ENCODE results near the gene S100A12. TPM values are rescaled to one million over a fixed set of nuclear protein-coding genes. Genes with fewer than 3 reads are reported as not detected.
A peak's percentile ranks its signal among the peaks of the same experiment; 100 is the strongest.

S100A12 gene
- total and polyA plus RNA-seq, 7 donors, result 0.40 to 3.5 (median 1.7) TPM

GRCh38 chr1:153386500-153386901 lies 11.1 kb upstream of the S100A12 start:
- ATAC-seq (peak in 3 of 4 donors; percentile 31 to 46 (median 36)), DNase-seq (peak; percentile 39 to 61)
- H3K9me3 ChIP-seq, result no peaks in the 10 kb centered on the region
- 38 to 51% (median 44%) methylated on average over 5 of the region's 5 CpGs for WGBS, 3 donors
- no peak overlapping the region for H3K4me3 ChIP-seq
- H3K27ac ChIP-seq, result no peak overlapping the region
- H3K36me3 ChIP-seq (ENCODE audit: insufficient read depth in 1 of 2, low read depth in 1 of 2), result no peaks in the 10 kb centered on the region
- TF ChIP-seq CTCF (IDR thresholded peaks at IDR 0.05), result no peak
- H3K27me3 ChIP-seq (ENCODE audit: insufficient read depth in 3 of 3, low read length in 2 of 3), result no peaks in the 10 kb centered on the region
- no peaks in the 10 kb centered on the region for H3K4me1 ChIP-seq
- intact Hi-C loops (cut with DNase I), result no loop called here

GRCh38 chr1:153384958-153385580 lies 9.6 kb upstream of the S100A12 start:
- no peak for TF ChIP-seq CTCF (IDR thresholded peaks at IDR 0.05)
- no peaks in the 10 kb centered on the region for H3K27me3 ChIP-seq (ENCODE audit: insufficient read depth in 3 of 3, low read length in 2 of 3)
- intact Hi-C loops (cut with DNase I), result no loop called here
- no peak overlapping the region for H3K27ac ChIP-seq
- no peaks in the 10 kb centered on the region for H3K4me1 ChIP-seq
- H3K4me3 ChIP-seq, result no peak overlapping the region
- ATAC-seq (no peak), DNase-seq (no peak)
- 74 to 77% (median 75%) methylated on average over 4 of the region's 4 CpGs for WGBS, 3 donors
- H3K9me3 ChIP-seq, result no peaks in the 10 kb centered on the region
- H3K36me3 ChIP-seq (ENCODE audit: insufficient read depth in 1 of 2, low read depth in 1 of 2), result no peaks in the 10 kb centered on the region

GRCh38 chr1:153380711-153381110 lies 5.3 kb upstream of the S100A12 start:
- H3K4me1 ChIP-seq, result no peaks in the 10 kb centered on the region
- H3K36me3 ChIP-seq (ENCODE audit: insufficient read depth in 1 of 2, low read depth in 1 of 2), result no peaks in the 10 kb centered on the region
- no peak for TF ChIP-seq CTCF (IDR thresholded peaks at IDR 0.05)
- H3K27ac ChIP-seq, result no peak overlapping the region
- H3K27me3 ChIP-seq (ENCODE audit: insufficient read depth in 3 of 3, low read length in 2 of 3), result no peaks in the 10 kb centered on the region
- no peak for ATAC-seq
- no peak overlapping the region for H3K4me3 ChIP-seq
- no peaks in the 10 kb centered on the region for H3K9me3 ChIP-seq
- intact Hi-C loops (cut with DNase I), result no loop called here
- WGBS, 3 donors, result 87 to 95% (median 93%) methylated on average over 23 of the region's 23 CpGs
- no peak for DNase-seq

GRCh38 chr1:153379591-153379990 lies 4.2 kb upstream of the S100A12 start:
- Histone ChIP-seq H3K27ac (no peak overlapping the region), H3K27me3 (ENCODE audit: insufficient read depth in 3 of 3, low read length in 2 of 3) (no peaks in the 10 kb centered on the region), H3K36me3 (ENCODE audit: insufficient read depth in 1 of 2, low read depth in 1 of 2) (no peaks in the 10 kb centered on the region), H3K9me3 (no peaks in the 10 kb centered on the region), H3K4me1 (no peaks in the 10 kb centered on the region), H3K4me3 (no peak overlapping the region)
- DNase-seq (no peak), ATAC-seq (no peak)
- TF ChIP-seq CTCF (IDR thresholded peaks at IDR 0.05), result no peak
- intact Hi-C loops (cut with DNase I), result no loop called here
- 86 to 90% (median 87%) methylated on average over 10 of the region's 10 CpGs for WGBS, 3 donors

GRCh38 chr1:153374071-153374470 lies 1.4 kb downstream of the S100A12 start:
- H3K27ac ChIP-seq, result no peak overlapping the region

More at GRCh38 chr1:153374071-153374470, 1.4 kb downstream of the S100A12 start:
- Histone ChIP-seq H3K4me1 (no peaks in the 10 kb centered on the region), H3K9me3 (no peaks in the 10 kb centered on the region), H3K4me3 (no peak overlapping the region), H3K36me3 (ENCODE audit: insufficient read depth in 1 of 2, low read depth in 1 of 2) (no peaks in the 10 kb centered on the region), H3K27me3 (ENCODE audit: insufficient read depth in 3 of 3, low read length in 2 of 3) (no peaks in the 10 kb centered on the region)
- DNase-seq, result no peak
- ATAC-seq, result no peak
- TF ChIP-seq CTCF (IDR thresholded peaks at IDR 0.05), result no peak
- intact Hi-C loops (cut with DNase I), result no loop called here
- WGBS, 3 donors, result 59 to 67% (median 61%) methylated on average over 2 of the region's 2 CpGs

Measured in psoas muscle (tissue), 8 donors.